NCI-H2081 (cell line): ENCODE results near the gene ZNF331.
"Not testable (repeated sequence)": the region's sequence is repeated elsewhere in the genome, so short reads cannot be mapped to it uniquely, and the experiment has no call there.

ENCODE experiments used
- DNase-seq, 2 experiments: peaks; one replicate each; lab custom pipeline; 2025; lab: John Stamatoyannopoulos, UW

The ZNF331 gene

GRCh38 chr19:53537521-53538377 lies at the start of gene ZNF331:
ZNF331 (plus strand) TSS chr19:53538145; CDS start chr19:53569377, 31,232 bp downstream.
- DNase-seq: no peak

GRCh38 chr19:53492153-53492552 lies 45.8 kb upstream of the ZNF331 start:
- DNase-seq: no peak

DNA sequence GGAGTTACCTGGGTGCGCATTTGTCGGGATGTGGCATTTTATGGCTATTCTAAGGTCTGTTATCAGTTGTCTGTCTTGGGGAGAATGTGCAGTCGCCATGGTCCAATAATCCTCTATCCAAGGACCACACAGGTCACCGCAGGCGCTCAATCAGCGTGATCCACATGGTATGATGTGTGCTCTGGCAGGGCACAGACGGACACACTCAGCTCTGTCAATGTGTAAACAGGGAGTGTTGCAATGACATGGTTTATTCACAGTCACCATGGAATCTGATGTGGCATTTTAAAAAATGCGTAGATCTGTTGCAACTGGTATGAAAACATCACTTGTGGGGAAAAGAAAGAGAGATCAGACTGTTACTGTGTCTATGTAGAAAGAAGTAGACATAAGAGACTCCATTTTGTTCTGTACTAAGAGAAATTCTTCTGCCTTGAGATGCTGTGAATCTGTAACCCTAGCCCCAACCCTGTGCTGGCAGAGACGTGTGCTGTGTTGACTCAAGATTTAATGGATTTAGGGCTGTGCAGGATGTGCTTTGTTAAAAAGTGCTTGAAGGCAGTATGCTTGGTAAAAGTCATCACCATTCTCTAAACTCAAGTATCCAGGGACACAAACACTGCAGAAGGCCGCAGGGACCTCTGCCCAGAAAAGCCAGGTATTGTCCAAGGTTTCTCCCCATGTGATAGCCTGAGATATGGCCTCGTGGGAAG lies 40.5 kb upstream of the ZNF331 start:
- not testable (repeated sequence) for DNase-seq

- not testable (repeated sequence) for DNase-seq
These were observed 39.9 kb upstream of the ZNF331 start for GRCh38 chr19:53498024-53498395.

DNA sequence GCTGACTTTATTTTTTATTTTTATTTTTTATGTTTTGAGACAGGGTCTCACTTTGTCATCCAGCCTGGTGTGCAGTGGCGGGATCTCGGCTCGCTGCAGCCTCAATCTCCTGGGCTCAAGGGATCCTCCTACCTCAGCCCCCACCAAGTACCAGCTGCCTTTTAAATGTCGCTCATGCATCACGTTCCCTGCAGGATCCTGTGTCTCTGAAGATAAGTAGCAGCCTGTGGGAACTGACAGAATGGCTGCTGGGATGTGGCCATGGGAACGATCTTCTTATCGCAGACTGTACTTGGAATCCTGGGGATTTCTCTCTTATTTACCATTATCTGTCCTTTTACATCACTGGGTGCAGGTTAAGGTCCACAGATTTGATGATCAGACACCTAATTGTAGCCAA lies 34.8 kb upstream of the ZNF331 start:
- not testable (repeated sequence) for DNase-seq

DNA sequence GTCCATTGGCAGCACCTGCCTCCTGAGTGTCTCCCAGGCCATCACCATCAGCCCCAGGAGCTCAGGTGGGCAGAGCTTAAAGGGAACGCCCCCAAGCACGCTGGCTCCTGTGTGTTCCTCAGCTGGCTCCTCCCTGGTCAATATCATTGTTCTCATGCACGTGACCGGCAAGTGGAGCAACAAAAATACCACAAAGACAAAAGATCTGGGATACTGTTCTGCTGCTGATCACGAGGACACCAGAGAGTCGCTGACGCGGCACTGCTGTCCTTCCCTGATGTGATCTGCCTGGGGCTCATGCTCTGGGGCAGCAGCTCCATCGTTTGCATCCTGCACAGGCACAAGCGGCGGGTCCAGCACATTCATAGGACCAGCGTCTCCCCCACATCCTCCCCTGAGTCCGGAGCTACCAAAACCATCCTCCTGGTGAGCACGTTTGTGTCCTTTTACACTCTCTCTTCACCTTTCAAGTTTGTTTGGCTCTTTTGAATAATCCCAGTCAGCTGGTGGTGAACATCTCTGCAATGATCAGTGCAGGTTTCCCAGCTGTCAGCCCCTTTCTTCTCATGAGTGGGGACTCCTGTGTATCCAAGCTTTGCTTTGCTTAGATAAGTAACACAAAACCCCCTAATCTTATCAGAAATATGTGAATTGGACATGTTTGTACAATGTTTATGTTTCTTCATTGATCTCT lies 34.1 kb upstream of the ZNF331 start:
- not testable (repeated sequence) for DNase-seq

DNA sequence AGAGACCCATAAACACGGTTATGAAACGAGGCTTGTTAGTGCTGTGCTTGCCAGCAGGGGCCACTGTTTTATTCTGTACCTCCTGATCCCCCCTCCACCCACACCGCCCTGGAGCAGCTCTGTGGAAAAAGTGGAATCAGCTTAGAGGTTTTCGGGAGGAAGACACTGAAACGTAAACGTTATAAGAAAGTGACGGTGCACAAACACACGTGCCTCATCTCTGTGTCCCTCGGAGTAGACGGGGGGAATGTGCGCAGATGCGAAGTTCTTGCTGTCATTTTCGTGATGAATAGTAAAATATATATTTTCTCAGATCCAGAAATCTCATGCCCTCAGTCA lies 33.6 kb upstream of the ZNF331 start:
- not testable (repeated sequence) for DNase-seq

DNA sequence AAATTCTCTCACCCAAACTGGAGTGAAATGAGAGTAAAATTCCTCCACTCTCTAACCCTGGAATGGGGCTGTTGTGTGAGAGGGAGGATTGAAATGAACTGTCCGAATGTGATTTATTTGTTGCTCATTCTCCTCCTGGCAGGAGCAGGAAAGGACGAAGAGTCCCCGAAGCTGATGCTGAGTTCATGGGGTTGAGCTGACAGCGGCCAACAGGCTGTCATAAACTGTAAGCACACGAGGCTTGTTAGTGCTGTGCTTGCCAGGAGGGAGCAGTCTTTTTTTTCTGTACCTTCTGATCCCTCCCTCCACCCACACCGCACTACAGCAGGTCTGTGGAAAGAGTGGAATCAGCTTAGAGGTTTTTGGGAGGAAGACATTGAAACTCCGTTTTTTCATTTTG lies 33.1 kb upstream of the ZNF331 start:
- DNase-seq: no peak

DNA sequence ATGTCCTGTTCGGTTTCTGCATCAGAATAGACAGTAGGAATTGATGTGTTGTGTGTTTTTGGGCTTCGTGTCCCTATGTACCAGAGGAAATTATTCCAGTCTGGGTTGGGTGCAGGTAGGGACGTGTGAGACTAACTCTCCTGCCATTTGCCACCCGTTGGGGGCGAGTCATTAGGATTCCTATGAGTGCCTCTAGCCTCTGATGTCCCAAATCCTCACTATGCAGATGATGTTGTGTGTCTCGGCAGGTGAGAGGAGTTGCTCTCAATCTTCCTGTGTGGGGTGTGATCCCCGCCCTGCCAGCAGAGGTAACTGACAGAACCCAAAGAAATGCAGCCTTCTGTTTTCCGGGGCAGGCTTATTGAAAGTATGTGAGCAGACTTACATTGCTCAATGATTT lies 31.2 kb upstream of the ZNF331 start:
- DNase-seq: no peak

- no peak for DNase-seq
These were observed 30.2 kb upstream of the ZNF331 start for GRCh38 chr19:53507523-53508442.

DNA sequence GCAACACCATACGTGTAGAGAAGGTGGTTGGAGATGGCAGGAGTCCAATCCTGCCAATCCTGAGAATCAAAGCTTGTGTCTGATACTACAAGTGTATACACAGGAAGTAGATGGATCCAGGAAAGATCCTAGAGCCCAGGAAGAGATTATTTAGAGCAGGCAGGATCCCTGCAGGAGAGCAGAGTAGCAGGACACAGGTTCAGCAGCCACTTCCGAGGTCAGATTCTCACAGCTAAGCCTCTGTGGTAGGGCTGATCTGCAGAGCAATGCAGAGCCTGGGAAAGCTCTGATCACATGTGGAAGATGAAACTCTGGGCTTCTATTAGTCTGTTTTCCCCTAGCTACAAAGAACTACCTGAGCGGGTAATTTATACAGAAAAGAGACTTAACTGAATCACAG lies 28.5 kb upstream of the ZNF331 start:
- no peak for DNase-seq

DNA sequence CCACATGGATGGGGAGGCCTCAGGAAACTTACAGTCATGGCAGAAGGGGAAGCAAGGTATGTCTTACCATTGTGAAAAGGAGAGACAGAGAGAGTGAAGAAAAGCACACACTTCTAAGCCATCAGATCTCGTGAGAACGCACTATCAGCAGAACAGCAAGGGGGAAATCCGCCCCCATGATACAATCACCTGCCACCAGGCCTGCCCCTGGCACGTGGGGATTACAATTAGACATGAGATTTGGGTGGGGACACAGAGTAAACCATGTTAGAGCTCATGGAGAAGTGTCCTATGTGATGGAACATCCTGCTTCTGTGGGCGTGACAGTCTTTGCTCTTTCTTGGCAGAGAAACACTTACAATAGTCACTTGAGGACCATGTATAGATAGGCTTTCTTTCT lies 28.1 kb upstream of the ZNF331 start:
- no peak for DNase-seq

GRCh38 chr19:53511357-53511756 lies 26.6 kb upstream of the ZNF331 start:
- no peak for DNase-seq

GRCh38 chr19:53511933-53512374 lies 26.0 kb upstream of the ZNF331 start:
- DNase-seq: no peak

DNA sequence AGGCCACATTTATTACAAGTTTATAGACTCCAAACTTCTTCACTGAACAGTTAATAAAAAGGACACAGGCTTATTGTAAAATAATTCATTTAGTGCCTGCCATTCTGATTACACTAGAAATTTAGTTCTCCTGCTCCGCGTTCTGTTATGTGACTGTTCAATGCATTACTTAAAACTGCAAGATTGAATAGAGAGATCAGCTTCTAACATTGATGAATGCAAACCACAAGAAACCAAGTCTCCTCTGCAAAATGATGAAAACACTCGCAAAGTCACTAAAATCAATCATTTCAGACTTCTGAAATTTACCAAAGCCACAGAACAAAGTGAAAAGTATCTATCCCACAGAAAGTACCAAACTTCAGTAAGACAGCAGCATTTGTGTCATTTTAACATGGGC lies 22.9 kb upstream of the ZNF331 start:
- not testable (repeated sequence) for DNase-seq

GRCh38 chr19:53517114-53517741 lies 20.7 kb upstream of the ZNF331 start:
- DNase-seq: no peak

DNA sequence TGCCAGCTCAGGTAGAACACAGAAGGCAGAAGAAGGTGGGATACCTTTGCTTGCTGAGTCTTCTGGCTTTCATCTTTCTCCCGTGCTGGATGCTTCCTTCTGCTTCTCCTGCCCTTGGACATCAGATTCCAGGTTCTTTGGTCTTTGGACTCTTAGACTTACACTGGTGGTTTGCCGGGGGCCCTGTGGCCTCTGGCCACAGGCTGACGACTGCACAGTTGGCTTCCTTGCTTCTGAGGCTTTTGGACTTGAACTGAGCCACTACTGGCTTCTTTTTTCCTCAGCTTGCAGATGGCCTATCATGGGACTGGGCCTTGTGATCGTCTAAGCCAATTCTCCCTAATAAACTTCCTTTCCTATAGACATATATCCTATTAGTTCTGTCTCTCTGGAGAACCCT lies 19.8 kb upstream of the ZNF331 start:
- DNase-seq: no peak

GRCh38 chr19:53518716-53519115 lies 19.2 kb upstream of the ZNF331 start:
- no peak for DNase-seq

DNA sequence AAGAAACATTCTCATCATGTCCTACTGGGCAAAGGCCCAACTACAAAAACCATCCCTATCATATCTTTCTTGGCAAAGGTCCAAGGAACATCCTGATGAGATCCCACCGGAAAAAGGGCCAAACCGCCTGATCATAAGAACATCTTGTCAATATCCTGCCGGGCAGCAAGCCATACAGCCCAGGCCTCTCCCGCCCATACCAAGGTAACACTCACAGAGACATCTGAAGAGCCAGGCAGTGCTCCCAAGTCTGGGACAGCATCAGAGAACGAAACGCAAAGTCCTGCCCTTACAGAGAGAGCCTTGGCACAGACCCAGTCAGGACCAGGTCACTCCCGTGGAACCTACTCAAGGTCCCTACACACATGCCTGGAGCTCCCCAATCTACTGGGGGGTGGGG lies 18.5 kb upstream of the ZNF331 start:
- DNase-seq: no peak

- DNase-seq: no peak
These were observed 17.8 kb upstream of the ZNF331 start for GRCh38 chr19:53520163-53520546.
